Erythroblast (primary cell): ENCODE data around the gene TLCD5.

Source experiments
- DNase-seq, 2 experiments: peaks; one replicate each; lab custom pipeline; 2025; lab: John Stamatoyannopoulos, UW
- GATA1 ChIP-seq: IDR thresholded peaks from 2 replicates; pipeline ENCODE4 v1.6.1; 2011; ENCODE audit warnings: low read depth, mild to moderate bottlenecking, control low read depth, low read length, moderate library complexity
- POLR2A ChIP-seq: IDR thresholded peaks from 2 replicates; pipeline ENCODE4 v1.6.1; 2011; ENCODE audit warnings: mild to moderate bottlenecking, low read length

The TLCD5 gene

DNA sequence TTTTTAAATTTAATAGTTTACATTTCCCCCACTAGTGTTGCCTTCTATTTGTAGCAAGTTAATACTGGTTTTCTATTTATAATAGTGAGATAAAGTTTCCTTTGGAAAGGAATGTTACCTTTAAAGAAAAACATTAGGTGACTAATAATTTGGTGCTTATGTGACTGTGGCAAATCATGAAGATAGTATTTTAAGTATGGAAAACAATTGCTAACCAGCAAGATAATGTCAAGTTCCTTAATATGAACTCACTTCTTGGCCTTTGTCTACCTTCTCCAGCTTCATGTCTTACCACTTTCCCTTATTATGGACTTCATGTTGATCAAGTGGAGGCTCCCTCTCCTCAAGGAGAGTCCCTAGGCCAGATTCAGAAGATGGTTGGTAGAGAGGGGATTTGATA is 38.3 kb downstream of the TLCD5 start:
- no peak for DNase-seq

DNA sequence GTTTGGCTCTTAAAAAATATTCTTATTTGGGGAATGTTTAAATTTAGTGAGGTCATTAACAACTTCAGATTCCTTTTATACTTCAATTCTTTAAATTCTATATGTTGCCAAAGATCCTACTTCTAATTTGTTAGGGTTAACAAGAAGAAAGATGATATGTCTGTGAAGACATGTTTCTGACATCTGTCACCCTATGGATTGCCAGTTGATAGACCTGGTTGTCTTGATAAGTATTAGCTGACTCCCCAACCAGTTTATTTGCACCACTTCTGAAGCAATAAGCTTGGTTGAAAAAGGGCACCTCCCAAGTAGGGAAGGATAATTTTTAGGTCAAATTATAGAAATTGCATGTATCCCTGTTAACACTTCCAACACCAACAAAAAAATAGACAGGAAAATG is 40.4 kb downstream of the TLCD5 start:
- TF ChIP-seq POLR2A: no peak
- no peak for TF ChIP-seq GATA1

More for the DNA sequence above, 38.3 kb downstream of the TLCD5 start:
- no peak for TF ChIP-seq GATA1
- TF ChIP-seq POLR2A: no peak

DNA sequence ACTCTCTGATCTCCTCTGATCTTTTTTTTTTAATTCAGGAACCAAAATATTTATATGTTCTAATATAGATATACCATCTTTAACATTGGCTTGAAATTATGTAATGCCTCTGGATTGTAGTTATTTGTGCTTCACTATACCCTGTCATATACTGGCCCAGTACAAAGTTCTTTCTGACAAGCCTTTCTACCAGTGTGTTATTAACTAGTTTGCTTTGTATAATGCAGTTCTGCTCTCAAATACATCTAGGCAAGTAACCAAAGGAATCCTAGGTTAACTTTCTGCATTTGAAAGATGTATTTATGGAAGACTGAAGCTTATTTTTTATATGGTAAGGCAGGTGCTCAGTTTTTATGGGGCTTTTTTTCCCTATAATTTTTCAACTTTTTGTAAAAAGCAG is 47.2 kb downstream of the TLCD5 start:
- TF ChIP-seq POLR2A (no peak), GATA1 (no peak)
- DNase-seq: no peak

More for the DNA sequence above, 40.4 kb downstream of the TLCD5 start:
- DNase-seq: peak; percentile 20 to 51

DNA sequence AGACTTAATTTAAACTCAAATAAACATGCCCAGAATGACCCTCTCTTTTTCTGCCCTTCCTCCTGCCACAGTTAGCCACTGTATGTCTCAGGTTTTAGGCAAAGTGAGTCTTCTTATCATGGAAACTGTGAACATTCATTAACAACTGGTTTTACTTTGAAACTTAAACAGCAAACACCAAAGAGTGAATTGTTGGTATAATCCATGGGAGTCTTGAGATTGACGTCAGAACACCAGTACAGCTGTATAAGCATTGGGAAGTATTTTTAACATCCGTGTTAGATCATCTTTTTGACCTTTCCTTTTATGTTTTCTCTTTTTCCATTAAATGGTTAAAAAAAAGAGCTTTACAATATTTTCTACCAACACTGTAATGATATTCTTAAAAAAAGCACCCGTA is 50.0 kb downstream of the TLCD5 start:
- no peak for TF ChIP-seq GATA1
- no peak for TF ChIP-seq POLR2A
- DNase-seq: no peak

DNA sequence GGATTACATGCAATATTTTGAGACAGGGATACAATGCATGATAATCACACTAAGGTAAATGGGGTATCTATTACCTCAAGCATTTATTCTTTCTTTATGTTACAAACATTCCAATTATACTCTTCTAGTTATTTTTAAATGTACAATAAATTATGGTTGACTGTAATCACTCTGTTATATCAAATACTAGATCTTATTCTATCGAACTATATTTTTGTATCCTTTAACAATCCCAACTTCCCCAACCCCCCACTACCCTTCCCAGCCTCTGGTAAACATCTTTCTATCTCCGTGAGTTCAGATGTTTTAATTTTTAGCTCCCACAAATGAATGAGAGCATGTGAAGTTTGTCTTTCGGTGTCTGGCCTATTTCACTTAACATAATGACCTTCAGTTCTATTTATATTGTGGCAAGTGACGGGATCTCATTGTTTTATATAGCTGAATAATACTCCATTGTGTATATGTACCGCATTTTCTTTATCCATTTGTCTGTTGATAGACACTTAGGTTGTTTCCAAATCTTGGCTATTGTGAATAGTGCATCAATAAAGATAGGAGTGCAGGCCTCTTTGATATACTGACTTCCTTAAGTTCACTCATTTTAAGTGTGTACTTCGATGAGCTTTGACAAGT is 51.6 kb downstream of the TLCD5 start:
- no peak for DNase-seq
- TF ChIP-seq GATA1 (no peak), POLR2A (no peak)

DNA sequence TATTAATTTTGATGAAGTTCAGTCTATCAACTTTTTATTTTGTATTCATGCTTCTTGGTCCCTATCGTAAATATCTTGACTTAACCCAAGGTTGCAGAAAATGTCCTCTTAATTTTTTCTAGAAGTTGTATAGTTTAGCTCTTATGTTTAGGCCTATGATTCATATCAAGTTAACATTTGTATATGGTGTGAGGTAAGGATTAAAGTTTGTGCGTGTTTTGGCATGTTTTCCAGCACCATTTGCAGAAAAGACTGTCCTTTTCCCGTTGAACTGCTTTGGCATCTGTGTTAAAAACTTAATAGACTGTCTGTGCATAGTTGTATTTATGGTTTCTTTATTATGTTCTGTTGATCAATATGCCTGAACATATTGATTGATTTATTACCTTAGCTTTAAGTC is 53.4 kb downstream of the TLCD5 start:
- no peak for TF ChIP-seq GATA1
- no peak for TF ChIP-seq POLR2A

DNA sequence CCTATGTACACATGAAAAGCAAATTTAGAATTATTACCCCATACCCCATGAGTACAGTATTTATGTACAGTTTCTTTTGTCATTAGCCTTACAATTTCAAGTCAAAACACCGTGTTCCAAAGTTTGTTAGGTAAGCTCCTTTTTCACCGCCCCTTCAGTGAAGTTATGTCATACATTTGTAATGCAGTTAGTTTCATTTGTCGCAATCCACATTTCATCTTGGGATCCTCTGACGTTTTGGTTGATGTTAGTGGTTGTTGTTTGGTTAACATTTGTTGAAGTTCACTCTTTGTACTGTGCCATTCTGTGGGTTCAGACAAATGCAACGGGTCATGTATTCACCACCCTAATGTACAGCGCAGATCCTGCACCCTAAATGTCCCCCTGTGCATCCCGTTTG is 56.3 kb downstream of the TLCD5 start:
- no peak for DNase-seq
- TF ChIP-seq POLR2A (no peak), GATA1 (no peak)

More for the DNA sequence above, 53.4 kb downstream of the TLCD5 start:
- no peak for DNase-seq
